HG03571 (cell line): ENCODE results near the gene PATJ.
"Not testable (repeated sequence)": the region's sequence is repeated elsewhere in the genome, so short reads cannot be mapped to it uniquely, and the experiment has no call there.

Source experiments
- ATAC-seq: cut with Tn5 transposase; IDR thresholded peaks from one replicate; pipeline ENCODE4 v1.9.1; 2021; ENCODE audit not compliant: unreplicated experiment

The PATJ gene

DNA sequence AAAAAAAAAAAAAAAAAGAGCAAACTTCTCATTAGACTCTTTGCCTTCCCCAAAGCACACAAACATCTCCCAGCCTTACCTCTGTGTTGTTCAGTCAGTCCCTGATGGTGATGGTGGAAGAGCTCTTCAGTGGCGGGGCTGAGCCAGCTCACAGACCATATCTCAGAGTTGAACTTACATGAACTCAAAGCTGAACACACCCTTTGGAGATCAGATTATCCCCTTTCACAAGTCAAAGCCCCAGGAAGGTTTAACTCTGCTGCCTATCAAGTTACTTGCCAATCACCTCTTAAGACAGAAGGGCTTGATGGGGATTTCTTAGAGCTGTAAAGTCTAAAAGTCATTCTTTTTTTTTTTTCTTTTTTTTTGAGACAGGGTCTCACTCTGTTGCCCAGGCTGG lies 397.1 kb downstream of the PATJ start:
- ATAC-seq, result no peak

DNA sequence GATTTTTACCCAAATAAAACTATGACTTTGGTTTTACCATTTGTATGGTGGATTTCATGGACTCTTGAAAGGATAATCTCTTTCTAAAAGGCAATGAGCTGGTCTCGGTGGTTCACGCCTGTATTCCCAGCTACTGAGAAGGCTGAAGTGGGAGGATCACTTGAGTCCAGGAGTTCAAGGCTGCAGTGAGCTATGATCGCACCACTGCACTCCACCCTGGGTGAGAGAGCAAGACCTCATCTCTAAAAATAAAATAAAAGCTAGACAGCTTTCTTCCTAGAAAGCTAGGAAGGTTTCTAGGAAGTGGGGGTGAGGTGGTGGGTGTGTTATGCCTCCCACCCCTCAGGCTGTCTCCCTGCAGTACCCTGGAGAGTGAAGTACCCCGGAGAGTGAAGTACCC lies 398.4 kb downstream of the PATJ start:
- ATAC-seq, result no peak

GRCh38 chr1:62142496-62142895 lies 400.2 kb downstream of the PATJ start:
- no peak for ATAC-seq

DNA sequence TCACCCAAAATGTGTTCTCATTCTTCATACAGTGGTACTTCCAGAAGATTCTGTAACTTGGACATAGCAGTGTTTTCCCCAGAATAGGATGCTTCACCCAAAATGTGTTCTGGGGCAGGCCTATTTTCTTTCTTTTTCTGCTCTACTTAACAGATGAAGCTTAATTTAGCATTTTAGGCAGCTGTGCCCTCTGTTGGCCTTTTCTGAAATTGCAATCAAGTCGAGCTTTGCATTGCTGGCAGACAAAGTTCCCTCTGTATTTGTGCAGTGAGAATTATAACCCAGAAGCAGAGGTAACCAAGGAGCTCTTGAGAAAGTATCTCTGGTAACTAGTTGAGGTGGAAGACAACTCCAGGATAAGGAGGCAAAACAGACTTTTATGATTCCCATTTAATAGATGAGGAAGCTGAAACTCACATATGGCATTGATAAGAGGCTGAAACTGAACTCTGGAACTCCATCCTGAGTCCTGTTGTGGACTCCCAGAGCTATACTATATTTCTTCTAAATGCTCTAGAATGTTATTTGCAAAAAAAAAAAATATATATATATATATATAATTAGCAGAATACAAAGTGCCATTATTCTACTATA lies 402.1 kb downstream of the PATJ start:
- ATAC-seq, result no peak

- peak; percentile 71 for ATAC-seq
These were observed 417.7 kb downstream of the PATJ start for GRCh38 chr1:62159940-62160348.

- ATAC-seq, result no peak
These were observed 419.4 kb downstream of the PATJ start for GRCh38 chr1:62161711-62162110.

- ATAC-seq, result not testable (repeated sequence)
These were observed 428.1 kb downstream of the PATJ start for GRCh38 chr1:62170380-62170779.

GRCh38 chr1:62175568-62176179 lies 433.4 kb downstream of the PATJ start:
- no peak for ATAC-seq

- no peak for ATAC-seq
These were observed 434.5 kb downstream of the PATJ start for GRCh38 chr1:62176597-62177312.

DNA sequence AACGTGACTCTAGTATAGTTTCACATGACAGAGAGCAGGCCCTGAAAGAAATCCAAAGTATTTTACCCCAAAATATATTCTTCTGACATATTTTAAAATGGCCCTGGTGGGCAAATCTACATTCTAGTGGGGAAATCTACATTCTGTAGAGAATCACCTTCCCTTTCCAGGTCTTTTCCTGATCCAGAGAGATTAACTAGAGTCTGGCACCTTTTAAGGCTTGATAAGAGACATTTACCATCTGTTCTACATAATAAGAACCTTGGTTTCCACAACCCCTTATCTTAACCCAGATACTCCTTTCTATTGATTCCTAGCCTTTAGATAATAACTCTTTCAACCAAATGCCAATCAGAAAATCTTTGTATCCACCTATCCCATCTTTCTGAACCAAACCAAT lies 435.3 kb downstream of the PATJ start:
- no peak for ATAC-seq

- ATAC-seq, result no peak
These were observed 436.1 kb downstream of the PATJ start for GRCh38 chr1:62178372-62178771.

- ATAC-seq, result not testable (repeated sequence)
These were observed 437.8 kb downstream of the PATJ start for GRCh38 chr1:62180054-62180453.

GRCh38 chr1:62180639-62181038 lies 438.4 kb downstream of the PATJ start:
- ATAC-seq, result no peak

- ATAC-seq, result no peak
These were observed 439.3 kb downstream of the PATJ start for GRCh38 chr1:62181532-62181931.

DNA sequence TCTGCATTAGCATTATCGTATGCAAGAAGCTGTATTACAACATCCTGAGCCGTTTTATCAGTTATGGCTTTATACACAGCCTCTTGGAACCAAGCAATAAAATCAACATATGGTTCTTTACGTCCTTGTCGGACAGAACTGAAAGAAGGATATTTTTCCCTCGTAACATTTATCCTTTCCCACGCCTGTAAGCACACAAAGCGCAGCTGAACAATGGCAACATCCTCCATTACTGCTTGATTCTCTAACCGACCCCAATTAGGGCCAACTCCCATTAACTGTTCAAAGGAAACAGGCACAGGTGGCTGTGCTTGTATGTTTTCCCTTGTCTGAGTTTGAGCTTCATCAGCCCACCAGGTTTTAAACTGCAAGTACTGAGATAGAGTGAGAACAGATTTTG lies 439.9 kb downstream of the PATJ start:
- not testable (repeated sequence) for ATAC-seq

DNA sequence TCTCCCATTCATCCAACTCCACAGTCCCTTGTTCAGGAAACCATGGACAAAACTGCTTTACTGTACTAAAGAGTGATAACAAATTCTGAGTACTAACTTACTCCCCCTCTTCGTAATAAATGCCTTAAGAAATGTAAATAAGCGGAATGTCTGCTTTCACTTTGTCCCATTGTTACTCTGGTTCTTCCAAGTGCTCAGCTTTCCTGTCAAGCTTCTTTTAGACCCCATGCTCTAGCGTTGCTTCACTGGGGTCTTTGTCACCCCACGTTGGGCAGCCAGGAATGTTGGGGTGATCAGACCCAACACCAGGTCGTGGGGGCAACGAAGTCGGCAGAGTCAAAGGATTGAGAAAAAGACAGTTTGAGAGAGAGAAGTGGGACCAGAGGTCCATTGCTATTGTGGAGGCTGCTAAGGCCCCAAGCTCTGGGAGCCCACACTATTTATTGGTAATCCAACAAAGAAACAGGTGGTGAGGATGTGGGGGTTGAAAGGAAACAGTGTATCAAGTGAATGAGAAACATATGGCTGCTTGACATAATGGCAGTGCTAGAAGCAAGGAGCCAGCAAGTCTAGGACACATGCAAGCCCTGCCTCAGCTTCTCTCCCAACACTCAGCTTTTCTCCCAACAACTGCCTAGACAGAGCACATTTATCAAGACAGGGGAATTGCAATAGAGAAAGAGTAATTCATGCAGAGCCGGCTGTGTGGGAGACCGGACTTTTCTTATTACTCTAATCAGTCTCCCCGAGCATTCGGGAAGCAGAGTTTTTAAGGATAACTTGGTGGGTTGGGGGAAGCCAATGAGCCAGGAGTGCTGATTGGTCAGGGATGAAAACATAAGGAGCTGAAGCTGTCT lies 441.1 kb downstream of the PATJ start:
- not testable (repeated sequence) for ATAC-seq

DNA sequence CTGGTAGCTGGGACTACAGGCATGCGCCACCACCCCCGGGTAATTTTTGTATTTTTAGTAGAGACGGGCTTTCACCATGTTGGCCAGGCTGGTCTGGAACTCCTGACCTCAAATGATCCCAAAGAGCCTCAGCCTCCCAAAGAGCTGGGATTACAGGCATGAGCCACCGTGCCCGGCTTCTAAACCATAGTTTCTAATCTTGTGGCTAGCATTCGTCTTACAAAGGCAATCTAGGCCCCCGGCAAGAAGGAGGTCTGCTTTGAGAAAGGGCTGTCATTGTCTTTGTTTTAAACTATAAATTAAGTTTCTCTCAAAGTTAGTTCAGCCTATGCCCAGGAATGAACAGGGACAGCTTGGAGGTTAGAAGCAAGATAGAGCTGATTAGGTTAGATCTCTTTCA lies 442.1 kb downstream of the PATJ start:
- ATAC-seq, result no peak

- not testable (repeated sequence) for ATAC-seq
These were observed 443.0 kb downstream of the PATJ start for GRCh38 chr1:62185233-62185632.

- ATAC-seq, result no peak
These were observed 443.4 kb downstream of the PATJ start for GRCh38 chr1:62185677-62186076.

DNA sequence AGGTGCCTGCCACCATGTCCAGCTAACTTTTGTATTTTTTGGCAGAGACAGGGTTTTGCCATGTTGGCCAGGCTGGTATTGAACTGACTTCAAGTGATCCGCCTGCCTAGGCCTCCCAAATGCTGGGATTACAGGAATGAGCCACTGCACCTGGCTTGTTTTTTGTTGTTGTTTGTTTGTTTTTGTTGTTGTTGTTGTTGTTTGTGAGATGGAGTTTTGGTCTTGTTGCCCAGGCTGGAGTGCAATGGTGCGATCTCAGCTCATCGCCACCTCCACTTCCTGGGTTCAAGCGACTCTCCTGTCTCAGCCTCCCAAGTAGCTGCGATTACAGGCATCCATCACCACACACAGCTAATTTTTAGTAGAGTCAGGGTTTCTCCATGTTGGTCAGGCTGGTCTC lies 445.3 kb downstream of the PATJ start:
- no peak for ATAC-seq

- no peak for ATAC-seq
These were observed 445.8 kb downstream of the PATJ start for GRCh38 chr1:62188111-62188510.
